HL-60 (cell line): ENCODE data around the gene FBXO36.

Experiments
- DNase-seq, 2 experiments: peaks; one replicate each; pipeline ENCODE4 v3.0.0-alpha.2; 2010 to 2020; ENCODE audit warnings: low read depth in 1 of 2, low spot score in 1 of 2
- H3K27ac ChIP-seq: fragments of 250-450 bp; sonication (Bioruptor Pico); replicated peaks from 2 replicates; pipeline ENCODE4 v1.5.1; 2020; ENCODE audit warnings: mild to moderate bottlenecking, moderate library complexity
- H3K27me3 ChIP-seq: fragments of 250-450 bp; sonication (Bioruptor Pico); 2 replicates; pipeline ENCODE4 v1.5.1; 2021; ENCODE audit warnings: mild to moderate bottlenecking, moderate library complexity; ENCODE audit not compliant: insufficient read depth, poor library complexity, severe bottlenecking
- H3K4me3 ChIP-seq: replicated peaks from 2 replicates; pipeline ENCODE4 v1.5.1; 2011; ENCODE audit warnings: mild to moderate bottlenecking, control low read depth, low read length; ENCODE audit not compliant: insufficient read depth
- CTCF ChIP-seq: IDR thresholded peaks from one replicate; pipeline ENCODE4 v1.5.1; 2011; ENCODE audit warnings: low read length, control low read depth, inconsistent platforms; ENCODE audit not compliant: insufficient read depth
- GABPA ChIP-seq: IDR thresholded peaks from 2 replicates; pipeline ENCODE4 v1.6.1; 2012; ENCODE audit warnings: low read depth
- POLR2AphosphoS5 ChIP-seq: IDR thresholded peaks from 2 replicates; pipeline ENCODE4 v1.6.1; 2012; ENCODE audit warnings: low read depth
- REST ChIP-seq: IDR thresholded peaks from 2 replicates; pipeline ENCODE4 v1.6.1; 2012; ENCODE audit warnings: low read depth; ENCODE audit not compliant: insufficient replicate concordance
- SPI1 ChIP-seq: IDR thresholded peaks from 2 replicates; pipeline ENCODE4 v1.6.1; 2012; ENCODE audit warnings: low read depth, mild to moderate bottlenecking, borderline replicate concordance

FBXO36 gene

GRCh38 chr2:230019742-230020141 lies 97.4 kb downstream of the FBXO36 start:
- no peak for TF ChIP-seq REST
- no peak for TF ChIP-seq SPI1
- TF ChIP-seq CTCF = no peak
- TF ChIP-seq GABPA = no peak
- no peak for TF ChIP-seq POLR2AphosphoS5
- H3K4me3 ChIP-seq = no peak overlapping the region
- no peak overlapping the region for H3K27ac ChIP-seq
- no peaks in the 10 kb centered on the region for H3K27me3 ChIP-seq
- no peak for DNase-seq

- Histone ChIP-seq H3K27me3 (no peaks in the 10 kb centered on the region), H3K4me3 (no peak overlapping the region), H3K27ac (no peak overlapping the region)
- TF ChIP-seq REST (no peak), GABPA (no peak), SPI1 (no peak), POLR2AphosphoS5 (no peak), CTCF (no peak)
- DNase-seq = no peak
Measured at GRCh38 chr2:230023313-230023712, 101.0 kb downstream of the FBXO36 start.

- no peak for DNase-seq
- TF ChIP-seq GABPA = no peak
- TF ChIP-seq SPI1 = no peak
- no peak for TF ChIP-seq CTCF
- no peak for TF ChIP-seq REST
- no peak for TF ChIP-seq POLR2AphosphoS5
- no peak overlapping the region for H3K4me3 ChIP-seq
- H3K27me3 ChIP-seq = no peaks in the 10 kb centered on the region
- no peak overlapping the region for H3K27ac ChIP-seq
Measured at GRCh38 chr2:230042195-230042594, 119.9 kb downstream of the FBXO36 start.
